ENCODE measurements around the gene BTNL9. TPM values are rescaled to one million over a fixed set of nuclear protein-coding genes. Genes with fewer than 3 reads are reported as not detected.

The BTNL9 gene
- total and polyA plus RNA-seq, 2 of the 4 experiments (the other 2 are of a cell fraction), result not detected

- POLR2A ChIA-PET (ENCODE audit: unreplicated experiment), result no interaction called here
- Histone ChIP-seq H2BK20ac (ENCODE audit: low read depth, low read length) (no peak overlapping the region), H2BK120ac (ENCODE audit: low read depth, low read length) (no peak overlapping the region), H3K18ac (ENCODE audit: low read depth, low read length) (no peak overlapping the region), H3K9me1 (ENCODE audit: insufficient read depth, low read length) (no peaks in the 10 kb centered on the region), H2AFZ (replicated peaks; ENCODE audit: low read length, poor library complexity) (no peak overlapping the region), H3K36me3 (ENCODE audit: control insufficient read depth, insufficient read depth, low read length) (no peaks in the 10 kb centered on the region), H2AK9ac (replicated peaks; ENCODE audit: low read depth, low read length, poor library complexity) (no peak overlapping the region), H3K4ac (ENCODE audit: low read depth, low read length) (no peak overlapping the region), H4K5ac (ENCODE audit: low read depth, low read length) (no peak overlapping the region), H3K4me1 (ENCODE audit: control insufficient read depth, insufficient read depth, low read length) (no peaks in the 10 kb centered on the region), H2BK15ac (ENCODE audit: low read depth, low read length) (no peak overlapping the region), H4K91ac (ENCODE audit: insufficient read depth, low read depth, low read length) (no peak overlapping the region), H3K9me3 (ENCODE audit: control insufficient read depth, insufficient read depth, low read length) (no peaks in the 10 kb centered on the region; the same call in 1 of the 2 replicates), H3K9ac (ENCODE audit: low read depth, low read length) (no peak overlapping the region), H3K23ac (ENCODE audit: low read depth, low read length) (no peak overlapping the region), H4K20me1 (ENCODE audit: insufficient read depth, low read length) (no peaks in the 10 kb centered on the region), H3K27ac (ENCODE audit: insufficient read depth, low read length) (no peak overlapping the region), H2BK5ac (ENCODE audit: low read depth, low read length, poor library complexity, severe bottlenecking) (no peak overlapping the region), H3K79me1 (ENCODE audit: low read depth in 1 of 2, low read length in 2 of 2) (no peaks in the 10 kb centered on the region), H3K4me2 (ENCODE audit: low read depth, low read length) (no peak overlapping the region), H3K56ac (ENCODE audit: extremely low read depth, insufficient read depth, low read length) (no peak overlapping the region), H3K27me3 (ENCODE audit: control insufficient read depth, insufficient read depth, low read length) (peaks cover 7% of the 10 kb centered on the region), H3K14ac (replicated peaks; ENCODE audit: low read depth, low read length) (no peak overlapping the region), H2AK5ac (ENCODE audit: low read depth, low read length) (no peak overlapping the region), H3K4me3 (ENCODE audit: insufficient read depth, low read depth, low read length) (no peak overlapping the region), H4K8ac (ENCODE audit: low read depth in 2 of 2, low read length in 2 of 2) (no peak overlapping the region)
- DNase-seq, result no peak
- no CpG with 5 or more reads among the region's 7 CpGs for WGBS, 2 experiments (ENCODE audit: extremely low coverage in 2 of 2, insufficient read length in 1 of 2)
- no TSS peak for BruUV-seq (replicated peaks)
- dilution Hi-C loops (cut with HindIII; ENCODE audit: low sequenced_read_pairs, unreplicated experiment) (no loop called here), intact Hi-C loops (cut with micrococcal nuclease) (no loop called here), in situ Hi-C loops (cut with MboI; ENCODE audit: low sequenced_read_pairs) (no loop called here)
- no peak for TF ChIP-seq POLR2A (IDR thresholded peaks at IDR 0.05; ENCODE audit: low read depth, low read length)
- no peak for TF ChIP-seq RAD21 (IDR thresholded peaks at IDR 0.05; ENCODE audit: low read length)
- no peak for ATAC-seq (ENCODE audit: low read depth)
- CTCF ChIA-PET, result no interaction called here
Measured at GRCh38 chr5:181086884-181087205, 46.8 kb downstream of the BTNL9 start.
